Coronary artery (tissue), 2 donors: ENCODE data around the gene DPY30.

Experiments
- DNase-seq: peaks from one replicate; pipeline ENCODE4 v3.0.0-alpha.2; 2017; ENCODE audit warnings: low spot score
- H3K27ac ChIP-seq, 2 donors: fragments of 200-600 bp; sonication (generic); one replicate each; pipeline ENCODE4 v1.5.1; 2016 to 2019
- H3K4me3 ChIP-seq: fragments of 200-600 bp; sonication (generic); 2 replicates; pipeline ENCODE4 v1.5.1; 2016; ENCODE audit warnings: mild to moderate bottlenecking, moderate library complexity
- CTCF ChIP-seq: fragments of 200-600 bp; sonication (generic); IDR thresholded peaks from one replicate; pipeline ENCODE4 v1.5.1; 2019; ENCODE audit warnings: antibody characterized with exemption

DPY30 gene

GRCh38 chr2:31992934-31993333 lies 46.7 kb downstream of the DPY30 start:
- no peak overlapping the region for H3K27ac ChIP-seq
- H3K4me3 ChIP-seq = no peak overlapping the region
- no peak for TF ChIP-seq CTCF
- no peak for DNase-seq

DNA sequence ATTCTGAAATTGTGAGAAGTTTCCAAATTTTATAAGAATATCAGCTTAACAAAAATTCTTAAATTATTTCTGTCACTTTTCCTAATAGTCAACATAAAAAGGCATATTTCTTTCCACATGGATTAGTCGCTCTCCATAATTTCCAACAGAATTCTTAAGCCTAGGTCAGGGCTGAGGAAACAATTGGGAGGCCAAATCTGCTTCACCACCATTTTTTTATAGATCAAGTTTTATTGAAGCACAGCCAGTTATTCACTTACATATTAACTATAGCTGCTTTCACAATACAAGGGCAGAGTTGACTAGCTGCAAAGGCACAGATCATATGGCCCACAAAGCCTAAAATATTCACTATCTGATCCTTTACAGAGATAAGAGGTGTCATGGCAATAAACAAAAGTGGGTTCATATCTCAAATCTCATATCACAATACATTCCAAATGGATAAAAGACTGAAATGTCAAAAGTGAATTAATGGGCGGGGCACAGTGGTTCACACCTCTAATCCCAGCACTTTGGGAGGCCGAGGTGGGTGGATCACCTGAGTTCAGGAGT lies 47.5 kb downstream of the DPY30 start:
- TF ChIP-seq CTCF = no peak
- DNase-seq = no peak
- H3K27ac ChIP-seq = no peak overlapping the region
- no peak overlapping the region for H3K4me3 ChIP-seq

DNA sequence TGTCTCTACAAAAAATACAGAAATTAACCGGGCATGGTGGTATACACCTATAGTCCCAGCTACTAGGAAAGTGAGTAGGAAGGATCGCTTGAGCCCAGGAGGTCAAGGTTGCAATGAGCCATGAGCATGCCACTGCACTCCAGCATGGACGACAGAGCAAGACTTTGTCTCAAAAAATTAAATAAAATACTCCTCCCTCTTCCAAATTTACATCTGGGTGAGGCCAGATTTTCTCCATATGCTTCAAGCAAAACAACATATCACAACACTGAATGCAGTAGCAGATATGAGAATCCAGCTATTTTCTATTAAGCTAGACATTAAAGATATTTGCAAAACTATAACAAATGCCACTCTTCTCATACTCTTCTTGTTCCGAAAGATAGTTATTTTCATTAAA lies 49.7 kb downstream of the DPY30 start:
- Histone ChIP-seq H3K4me3 (no peak overlapping the region), H3K27ac (no peak overlapping the region)
- no peak for TF ChIP-seq CTCF
- DNase-seq = no peak

DNA sequence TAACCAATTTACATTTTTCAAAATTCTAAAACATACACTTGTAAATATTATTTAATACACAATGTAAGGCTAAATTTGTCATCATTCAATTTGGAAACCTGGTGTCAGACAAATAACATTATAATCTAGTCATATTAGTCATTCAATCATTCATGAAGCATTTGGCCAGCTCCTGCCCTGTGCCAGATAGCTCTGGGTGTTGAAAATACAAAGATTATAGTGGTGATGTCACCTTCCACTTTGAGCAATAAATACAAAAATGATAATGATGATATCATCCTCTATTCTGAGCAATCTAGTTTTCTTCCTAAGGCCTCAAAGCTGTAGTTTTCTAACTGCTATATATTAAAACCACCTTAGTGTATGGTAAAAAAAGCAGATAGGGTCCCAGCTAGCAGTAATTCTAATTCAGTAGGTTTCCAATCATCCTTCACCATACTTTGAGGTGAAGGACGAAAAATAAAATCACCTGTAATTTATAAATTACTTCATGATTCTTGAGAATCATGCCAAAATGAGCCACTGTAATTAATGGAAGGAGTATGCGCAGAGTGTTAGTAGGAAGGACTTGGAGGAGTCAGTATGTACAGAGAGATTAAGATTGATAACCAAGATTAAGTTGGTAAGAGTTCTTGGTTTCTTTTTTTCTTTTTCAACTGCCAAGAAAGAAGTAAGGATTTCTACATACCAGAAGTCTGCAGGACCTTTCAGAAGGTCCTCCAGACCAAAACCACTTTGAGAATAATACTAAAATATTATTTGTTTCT lies 52.0 kb downstream of the DPY30 start:
- no peak for DNase-seq
- Histone ChIP-seq H3K27ac (no peak overlapping the region), H3K4me3 (no peak overlapping the region)
- no peak for TF ChIP-seq CTCF

DNA sequence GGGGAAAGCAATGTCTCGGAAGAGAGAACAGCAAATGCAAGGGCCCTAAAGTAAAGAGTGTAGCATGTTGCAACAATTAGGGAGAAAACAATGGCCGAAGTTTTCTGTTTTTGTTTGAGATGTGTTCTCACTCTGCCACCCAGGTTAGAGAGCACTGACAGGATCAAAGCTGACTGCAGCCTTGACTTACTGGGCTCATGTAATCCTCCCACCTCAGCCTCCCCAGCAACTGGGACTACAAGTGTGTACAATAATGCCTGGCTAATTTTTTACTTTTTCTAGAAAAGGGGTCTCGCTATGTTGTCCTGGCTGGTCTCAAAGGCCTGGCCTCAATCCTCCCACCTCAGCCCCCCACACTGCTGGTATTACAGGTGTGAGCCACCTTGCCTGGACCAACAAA lies 52.7 kb downstream of the DPY30 start:
- Histone ChIP-seq H3K4me3 (no peak overlapping the region), H3K27ac (no peak overlapping the region)
- no peak for TF ChIP-seq CTCF
- DNase-seq = no peak

DNA sequence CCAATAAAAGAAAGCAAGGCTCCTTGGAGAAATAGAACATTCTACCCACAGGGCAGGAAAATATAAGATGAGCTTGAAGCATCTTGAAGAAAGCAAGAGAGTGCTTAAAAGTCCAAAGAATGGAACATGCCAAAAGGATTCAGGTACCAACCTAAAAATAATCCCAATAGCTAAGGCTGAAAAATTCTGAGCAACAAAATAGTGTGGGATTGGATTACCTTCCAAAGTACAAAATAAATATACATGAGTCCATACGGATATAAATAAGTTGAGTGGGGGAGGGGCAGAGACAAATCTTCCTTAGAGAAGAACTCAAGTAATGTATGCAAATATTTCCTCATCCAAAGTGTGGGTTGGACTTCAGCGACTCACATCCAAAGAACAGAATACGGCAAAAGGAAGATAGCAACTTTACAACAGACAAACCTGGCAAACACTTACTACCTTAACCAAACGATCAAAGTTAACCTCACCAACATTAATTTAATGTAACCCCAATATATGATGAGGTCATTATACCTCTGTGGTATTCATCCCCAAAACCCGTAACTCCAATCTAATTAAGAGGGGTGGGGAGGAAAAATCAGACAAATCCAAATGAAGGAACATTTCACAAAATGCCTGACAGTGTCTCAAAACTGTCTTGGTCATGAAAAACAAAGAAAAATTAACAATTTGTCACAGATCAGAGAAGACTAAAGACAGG lies 55.7 kb downstream of the DPY30 start:
- TF ChIP-seq CTCF = no peak
- no peak for DNase-seq
- H3K4me3 ChIP-seq = no peak overlapping the region
- H3K27ac ChIP-seq = no peak overlapping the region
